Right cardiac atrium (tissue), 5 donors: Measurements from ENCODE around the gene ISM1. TPM values are rescaled to one million over a fixed set of nuclear protein-coding genes. Genes with fewer than 3 reads are reported as not detected.

Experiments used
- ATAC-seq, 2 donors: fragments of 200-7000 bp; cut with Tn5 transposase; one replicate each; pipeline versions ENCODE4 v1.8.0 to v1.9.1; 2020; ENCODE audit warnings: moderate library complexity in 2 of 2, mild to moderate bottlenecking in 1 of 2
- DNase-seq, 3 donors: peaks; one replicate each; pipeline ENCODE4 v3.0.0-alpha.2; 2020
- H3K27ac ChIP-seq: one replicate; pipeline ENCODE4 v1.5.1; 2013; ENCODE audit warnings: mild to moderate bottlenecking, low read length, control low read depth, moderate library complexity
- H3K27me3 ChIP-seq: one replicate; pipeline ENCODE4 v1.6.1; 2013; ENCODE audit not compliant: control insufficient read depth, insufficient read depth
- H3K4me1 ChIP-seq: one replicate; pipeline ENCODE4 v1.6.1; 2013; ENCODE audit warnings: low read length; ENCODE audit not compliant: control insufficient read depth, insufficient read depth
- H3K4me3 ChIP-seq: one replicate; pipeline ENCODE4 v1.5.1; 2013; ENCODE audit warnings: low read length, control low read depth
- H3K9me3 ChIP-seq: one replicate; pipeline ENCODE4 v1.6.1; 2013; ENCODE audit warnings: low read length; ENCODE audit not compliant: control insufficient read depth
- WGBS: extraction: QIAGEN DNeasy Blood & Tissue Kit; methylation state at CpG from one replicate; pipeline ENCODE4 v1.1.7; 2013; 5-methylcytosine and 5-hydroxymethylcytosine counted together
- intact Hi-C, 4 donors: fragments of 100-400 bp; cut with DNase I; formaldehyde crosslinking; loops; one replicate each; pipeline versions ENCODE4 v1.11.0 to v1.14.0; 2022 to 2023
- polyA plus RNA-seq: library from polyadenylated mRNA; stranded (reverse); fragments of 200-250 nt; gene quantifications from one replicate; pipeline ENCODE4 v1.2.3, GENCODE V29; 2013
- total RNA-seq, 4 donors: library from RNA; stranded (reverse); fragmentation: NEBNext Ultra II Directional; extraction: Animal tissue kit (Norgen Biotek cat#: 25700); gene quantifications; one replicate each; pipeline ENCODE4 v1.2.1, GENCODE V29; 2021
- donor health status: healthy with polysubstance abuse.
- donor health status: DM: no; HTN: yes; CAD: no.
- donor health status: DM: no; HTN: no; CAD: no.
- donor health status: DM: no; HTN: yes; CAD: no; lungs with severe emphysema.
- donor health status: DM: yes; HTN: yes; CAD: no.

The ISM1 gene
- total and polyA plus RNA-seq, 5 donors: 0.23 to 3.4 (median 1.0) TPM

DNA sequence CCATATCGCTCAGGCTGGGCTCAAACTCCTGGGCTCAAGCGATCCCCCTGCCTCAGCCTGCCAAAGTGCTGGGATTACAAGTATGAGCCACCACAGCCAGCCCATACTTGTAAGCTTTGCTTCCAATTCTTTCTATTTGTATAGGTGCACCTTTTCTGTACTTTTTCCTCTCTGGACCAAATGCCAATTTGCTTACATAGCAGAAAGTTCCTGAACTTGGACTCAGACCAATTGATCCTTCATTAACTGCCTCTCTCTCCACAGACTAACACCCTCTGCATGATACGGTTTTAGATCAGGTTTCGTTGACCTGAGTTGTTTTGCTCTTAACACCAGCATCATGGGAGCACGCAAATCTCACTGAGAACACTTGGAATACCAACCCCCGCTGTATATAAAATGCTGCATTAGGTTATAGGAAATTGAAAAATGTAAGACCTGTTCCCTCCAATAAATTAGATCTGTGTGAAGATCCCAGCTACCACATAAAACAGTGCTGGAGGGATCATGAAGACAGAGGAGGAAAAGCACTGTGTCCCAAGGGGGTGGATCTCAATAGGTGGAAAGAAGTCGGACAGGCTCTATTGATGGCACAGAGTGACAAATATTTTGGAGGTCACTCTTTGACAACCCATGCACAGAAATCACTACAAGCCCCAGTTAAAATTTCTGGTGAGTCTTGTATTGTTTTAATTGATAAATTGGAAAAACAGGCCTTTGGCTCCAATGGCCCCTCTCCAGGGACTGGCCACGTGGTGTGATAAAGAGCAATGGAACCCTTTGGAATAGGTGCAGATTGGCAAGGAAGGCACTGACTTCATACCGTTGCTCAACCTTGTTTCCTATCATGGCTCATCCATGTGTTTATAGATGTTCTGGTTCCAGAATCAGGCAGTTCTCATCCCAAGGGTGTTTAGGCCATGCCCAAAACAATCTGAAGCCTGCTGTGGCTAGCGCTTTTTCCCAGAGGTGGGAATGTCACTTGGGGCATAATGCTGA is 51.2 kb downstream of the ISM1 start:
- ATAC-seq: no peak
- 83% methylated on average over 10 of the region's 10 CpGs for WGBS
- H3K27ac ChIP-seq: peak overlapping the region; percentile 42
- no peak overlapping the region for H3K4me3 ChIP-seq
- no peaks in the 10 kb centered on the region for H3K9me3 ChIP-seq
- H3K27me3 ChIP-seq: no peaks in the 10 kb centered on the region
- peaks cover 2% of the 10 kb centered on the region for H3K4me1 ChIP-seq
- DNase-seq: no peak
- intact Hi-C loops: no loop called here

DNA sequence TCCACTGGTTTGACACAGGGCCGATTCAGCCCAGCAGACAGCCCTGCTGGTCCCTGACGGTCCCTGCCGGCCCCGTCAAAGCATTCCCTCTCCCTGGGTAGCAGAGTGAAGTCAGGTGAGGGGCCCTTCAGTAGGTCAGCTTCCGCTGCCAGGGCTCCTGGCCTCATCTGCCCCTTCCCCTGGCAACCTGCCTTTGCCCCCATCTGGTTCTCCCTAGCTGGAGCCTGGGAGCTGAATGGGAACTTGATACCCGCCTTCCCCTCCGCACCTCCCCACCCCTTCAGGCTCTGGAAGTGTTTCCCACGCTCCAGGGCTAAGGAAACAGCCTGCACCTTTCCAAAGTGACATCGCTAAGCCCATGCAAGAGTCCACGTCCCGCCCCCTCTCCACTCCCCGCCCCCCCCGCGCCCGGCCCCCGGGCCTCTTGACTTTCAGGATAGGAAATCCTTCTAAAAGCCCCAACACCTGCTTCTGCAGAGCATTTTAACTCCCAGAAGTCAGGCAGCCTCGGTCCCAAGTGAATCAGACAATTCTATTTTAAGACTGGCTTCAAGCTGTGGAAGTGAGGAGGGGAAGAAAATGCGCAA is 53.3 kb downstream of the ISM1 start:
- H3K4me3 ChIP-seq: no peak overlapping the region
- no peak for ATAC-seq
- 20% methylated on average over 18 of the region's 18 CpGs for WGBS
- peak in 1 of 3 donors; percentile 47 for DNase-seq
- peaks cover 2% of the 10 kb centered on the region for H3K4me1 ChIP-seq
- H3K27me3 ChIP-seq: no peaks in the 10 kb centered on the region
- H3K9me3 ChIP-seq: no peaks in the 10 kb centered on the region
- H3K27ac ChIP-seq: no peak overlapping the region
- intact Hi-C loops: no loop called here

DNA sequence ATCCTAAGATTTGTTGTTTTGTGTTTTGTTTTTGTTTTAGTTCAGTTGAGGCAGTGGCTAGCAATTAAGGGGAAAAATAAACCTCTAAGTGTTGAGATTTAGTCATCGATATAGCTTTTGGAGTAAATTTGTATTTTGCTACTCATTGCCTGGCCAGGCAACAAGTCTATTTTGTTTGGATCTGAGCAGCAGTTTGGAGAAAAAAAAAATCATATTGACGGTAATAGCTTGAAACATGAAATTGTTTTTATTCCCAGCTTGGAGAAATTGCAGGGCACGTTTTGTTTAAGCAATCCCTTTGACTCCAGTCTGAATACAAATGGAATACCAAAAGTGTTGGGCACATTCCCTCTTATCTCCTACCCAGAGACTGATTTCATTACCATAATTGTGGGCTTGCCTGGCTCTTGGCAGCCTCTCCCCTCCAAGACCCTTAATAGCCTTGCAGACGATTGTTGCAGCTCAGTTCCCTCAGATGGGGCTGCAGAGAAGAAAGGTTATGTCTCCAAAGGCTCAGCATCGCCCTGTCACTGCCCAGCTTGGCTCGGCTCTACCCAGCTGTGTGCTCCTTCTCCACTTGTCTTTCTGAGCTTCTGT is 56.0 kb downstream of the ISM1 start:
- DNase-seq: no peak
- H3K9me3 ChIP-seq: no peaks in the 10 kb centered on the region
- ATAC-seq: no peak
- H3K27me3 ChIP-seq: no peaks in the 10 kb centered on the region
- no peak overlapping the region for H3K4me3 ChIP-seq
- peaks cover 2% of the 10 kb centered on the region for H3K4me1 ChIP-seq
- 56% methylated on average over 6 of the region's 6 CpGs for WGBS
- no peak overlapping the region for H3K27ac ChIP-seq
- intact Hi-C loops: no loop called here

DNA sequence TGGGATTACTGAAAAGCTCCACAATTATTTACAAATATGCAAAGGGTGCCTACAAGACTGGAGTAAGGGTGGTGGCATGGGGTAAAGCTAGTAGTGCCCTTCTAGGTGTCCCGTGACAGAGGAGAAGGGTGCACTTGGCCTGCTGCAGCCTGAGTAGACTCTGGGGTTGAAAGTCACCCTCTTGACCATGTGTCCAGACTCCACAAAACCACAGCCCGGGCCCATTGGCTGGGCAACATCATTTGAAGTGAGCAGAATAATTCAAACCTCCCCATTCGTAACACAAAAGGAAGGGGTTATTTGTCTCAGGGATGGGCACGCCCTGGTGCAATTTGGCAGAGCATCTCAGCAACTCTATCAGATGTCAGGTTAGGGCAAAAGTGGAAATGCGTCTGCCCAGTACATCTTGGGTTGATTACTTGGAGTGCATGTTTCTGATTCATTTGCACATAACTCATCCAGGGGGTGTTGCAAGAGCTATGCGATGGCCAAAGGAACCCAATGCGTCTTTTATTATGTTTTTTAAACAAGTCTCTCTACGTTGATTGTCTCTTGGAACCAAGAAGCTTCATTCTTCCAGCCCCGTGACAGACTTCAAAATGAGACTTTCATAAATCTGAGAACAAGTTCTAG is 56.7 kb downstream of the ISM1 start:
- no peak overlapping the region for H3K27ac ChIP-seq
- 88% methylated on average over 9 of the region's 9 CpGs for WGBS
- ATAC-seq (no peak), DNase-seq (no peak)
- intact Hi-C loops: no loop called here
- no peaks in the 10 kb centered on the region for H3K27me3 ChIP-seq
- peaks cover 2% of the 10 kb centered on the region for H3K4me1 ChIP-seq
- no peaks in the 10 kb centered on the region for H3K9me3 ChIP-seq
- H3K4me3 ChIP-seq: no peak overlapping the region

DNA sequence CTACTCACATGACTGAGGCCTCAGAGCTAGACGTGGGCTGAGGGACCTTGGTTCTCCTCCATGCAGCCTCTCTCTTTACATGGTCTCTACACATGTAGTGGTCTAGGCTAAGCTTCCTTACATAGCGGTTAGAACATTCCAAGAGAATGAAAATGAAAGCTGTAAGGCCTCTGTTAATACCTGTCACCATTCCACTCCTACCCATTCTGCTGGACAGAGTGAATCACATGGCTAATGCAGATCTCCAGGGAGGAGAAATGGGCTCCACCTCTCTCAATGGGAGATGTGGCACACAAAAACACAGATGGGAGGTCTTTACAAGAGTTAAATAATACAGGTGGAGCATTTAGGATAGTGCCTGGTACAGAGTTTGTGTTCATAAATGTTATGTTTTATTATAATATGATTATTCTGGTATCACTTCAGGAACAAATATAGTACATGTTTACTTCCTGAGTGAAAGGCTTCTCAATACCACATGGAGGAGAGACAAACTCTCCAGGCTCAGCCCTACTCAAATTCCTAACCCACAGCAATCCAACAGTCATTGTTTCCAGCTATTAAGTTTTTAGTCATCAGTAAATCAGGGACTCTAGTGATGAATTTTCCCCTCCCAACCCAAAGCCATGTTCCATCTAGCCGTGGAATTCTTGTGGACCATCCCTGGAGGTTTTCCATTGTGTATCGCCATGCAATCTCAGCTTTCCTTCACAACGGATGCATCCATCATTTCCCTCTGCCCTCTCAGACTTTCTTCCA is 57.9 kb downstream of the ISM1 start:
- H3K27ac ChIP-seq: no peak overlapping the region
- 90% methylated on average over 5 of the region's 5 CpGs for WGBS
- no peak overlapping the region for H3K4me3 ChIP-seq
- H3K4me1 ChIP-seq: peaks cover 2% of the 10 kb centered on the region
- DNase-seq: no peak
- no peaks in the 10 kb centered on the region for H3K27me3 ChIP-seq
- no peaks in the 10 kb centered on the region for H3K9me3 ChIP-seq
- ATAC-seq: no peak
- intact Hi-C loops: no loop called here

DNA sequence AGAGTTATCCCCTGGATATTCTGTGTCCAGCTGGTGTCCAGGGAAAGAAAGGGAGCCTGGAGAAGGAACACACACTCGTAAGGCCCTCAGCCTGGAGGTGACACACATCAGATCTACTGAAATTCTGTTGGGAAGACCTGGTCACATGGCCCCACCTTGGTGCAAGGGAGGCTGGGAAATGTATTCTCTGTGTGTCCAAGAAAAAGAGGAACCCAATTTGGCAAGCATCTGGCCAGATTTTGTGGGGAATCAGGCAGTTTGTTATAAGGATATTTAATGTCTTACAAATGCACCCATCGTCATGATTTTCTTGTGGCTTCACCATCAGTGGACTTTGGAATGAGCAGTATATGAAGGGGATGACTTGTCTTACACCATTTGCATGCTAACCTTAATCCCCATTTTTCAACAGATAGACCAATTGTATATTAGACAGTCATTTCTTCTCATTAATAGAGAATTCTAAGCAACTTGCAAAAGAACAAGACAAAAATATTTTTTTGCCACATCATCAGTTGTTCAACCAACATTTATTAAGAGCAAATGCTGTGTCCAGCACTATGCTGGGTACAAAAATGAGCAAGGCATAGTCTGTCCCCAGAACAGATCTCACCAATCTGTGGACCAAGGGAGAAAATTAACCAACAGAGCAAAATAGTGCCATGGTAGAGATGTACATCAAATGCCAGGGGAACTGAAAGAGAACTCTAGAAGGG is 59.7 kb downstream of the ISM1 start:
- intact Hi-C loops: no loop called here
- Histone ChIP-seq H3K27ac (no peak overlapping the region), H3K9me3 (no peaks in the 10 kb centered on the region), H3K4me1 (no peaks in the 10 kb centered on the region), H3K27me3 (no peaks in the 10 kb centered on the region), H3K4me3 (no peak overlapping the region)
- DNase-seq (no peak), ATAC-seq (no peak)
- whole genome bisulfite sequencing: 97% methylated on average over 2 of the region's 2 CpGs

DNA sequence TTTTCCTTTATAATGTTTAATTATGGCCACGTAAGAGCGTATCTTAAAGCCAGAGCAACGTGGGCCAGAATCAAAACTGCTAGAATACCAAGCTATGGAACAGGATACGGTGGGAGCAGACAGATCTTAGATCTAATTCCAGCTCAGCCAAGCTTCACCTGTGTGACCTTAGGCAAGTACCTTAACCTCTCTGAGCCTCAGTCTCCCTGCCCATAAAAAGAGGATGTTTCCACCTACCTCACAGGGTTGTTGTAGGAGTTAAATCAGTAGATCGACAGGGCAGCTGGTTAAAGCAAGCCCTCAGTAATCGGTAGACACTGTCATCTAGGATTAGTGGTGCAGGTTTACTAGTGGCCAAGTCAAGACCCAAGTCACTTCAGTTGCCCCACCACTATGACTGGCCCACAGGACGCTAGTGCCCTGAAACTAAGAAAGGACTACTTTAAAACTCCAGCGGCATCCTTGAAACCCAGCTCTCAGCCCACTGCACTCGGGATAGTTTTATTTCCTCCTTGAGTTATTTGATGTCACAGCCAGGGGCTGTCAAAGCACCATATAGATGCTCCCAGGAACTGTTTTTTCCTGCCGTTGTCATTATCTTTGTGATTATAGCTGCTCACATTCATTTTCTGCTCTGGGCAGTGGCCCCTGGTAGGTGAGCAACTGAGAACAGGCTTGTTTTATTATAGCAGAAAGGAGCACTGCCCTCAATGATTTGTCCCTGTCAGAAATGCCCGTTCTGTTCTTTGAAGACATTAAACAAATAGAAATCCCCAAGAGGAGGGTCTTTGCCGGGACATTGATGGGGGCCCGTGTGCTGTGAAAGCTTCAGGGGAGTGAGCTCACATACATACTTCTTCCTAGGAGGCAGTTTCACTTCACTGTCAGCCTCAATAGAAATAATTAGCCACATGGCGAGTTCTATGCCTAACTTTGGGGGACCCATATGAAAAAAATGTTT is 63.1 kb downstream of the ISM1 start:
- intact Hi-C loops: no loop called here
- 77% methylated on average over 14 of the region's 14 CpGs for WGBS
- Histone ChIP-seq H3K4me1 (no peaks in the 10 kb centered on the region), H3K27ac (no peak overlapping the region), H3K4me3 (no peak overlapping the region), H3K27me3 (no peaks in the 10 kb centered on the region), H3K9me3 (no peaks in the 10 kb centered on the region)
- DNase-seq (no peak), ATAC-seq (no peak)

DNA sequence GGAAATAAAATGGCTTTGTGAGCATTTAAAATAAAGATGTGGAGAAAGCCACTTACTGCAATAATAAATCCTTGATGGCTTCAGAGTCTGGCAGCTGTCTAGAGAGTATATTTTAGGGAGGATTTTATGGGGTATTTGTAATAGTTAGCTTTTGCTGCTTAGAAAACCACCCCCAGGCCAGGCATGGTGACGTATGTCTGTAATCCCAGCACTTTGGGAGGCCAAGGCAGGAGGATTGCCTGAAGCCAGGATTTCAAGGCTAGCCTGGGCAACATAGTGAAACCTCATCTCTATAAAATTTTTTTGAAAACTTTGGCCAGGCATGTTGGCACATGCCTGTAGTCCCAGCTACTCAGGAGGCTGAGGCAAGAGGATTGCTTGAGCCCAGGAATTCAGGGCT is 63.8 kb downstream of the ISM1 start:
- no peaks in the 10 kb centered on the region for H3K4me1 ChIP-seq
- no peak overlapping the region for H3K27ac ChIP-seq
- no peak for DNase-seq
- H3K27me3 ChIP-seq: no peaks in the 10 kb centered on the region
- WGBS: 82% methylated on average over 1 of the region's 1 CpG
- no peak overlapping the region for H3K4me3 ChIP-seq
- ATAC-seq: no peak
- intact Hi-C loops: no loop called here
- H3K9me3 ChIP-seq: no peaks in the 10 kb centered on the region

DNA sequence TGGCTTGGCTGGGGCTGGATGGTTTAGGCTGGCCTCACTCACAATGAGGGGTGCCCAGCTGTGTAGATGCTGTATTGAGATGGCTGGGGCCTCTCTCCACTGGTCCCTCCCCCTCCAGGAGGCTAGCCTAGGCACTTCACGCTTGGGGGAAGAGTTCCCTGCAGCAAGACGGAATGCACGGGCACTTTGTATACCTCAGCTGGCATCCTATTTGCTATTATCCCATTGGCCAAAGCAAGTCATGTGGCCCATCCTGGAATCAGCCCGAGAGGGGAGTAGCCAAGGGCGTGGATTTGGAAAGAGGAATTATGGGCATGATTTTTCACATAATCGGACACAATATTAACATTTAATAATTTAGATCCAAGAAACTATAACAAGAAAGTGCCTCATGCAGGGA is 64.3 kb downstream of the ISM1 start:
- intact Hi-C loops: no loop called here
- H3K4me3 ChIP-seq: no peak overlapping the region
- H3K27ac ChIP-seq: no peak overlapping the region
- WGBS: 87% methylated on average over 6 of the region's 6 CpGs
- H3K4me1 ChIP-seq: no peaks in the 10 kb centered on the region
- no peaks in the 10 kb centered on the region for H3K9me3 ChIP-seq
- ATAC-seq (no peak), DNase-seq (no peak)
- no peaks in the 10 kb centered on the region for H3K27me3 ChIP-seq
